HL-60 (cell line): ENCODE data around the gene ARNT2.

Source experiments
- DNase-seq, 2 experiments: peaks; one replicate each; pipeline ENCODE4 v3.0.0-alpha.2; 2010 to 2020; ENCODE audit warnings: low read depth in 1 of 2, low spot score in 1 of 2
- H3K27ac ChIP-seq: fragments of 250-450 bp; sonication (Bioruptor Pico); replicated peaks from 2 replicates; pipeline ENCODE4 v1.5.1; 2020; ENCODE audit warnings: mild to moderate bottlenecking, moderate library complexity
- H3K27me3 ChIP-seq: fragments of 250-450 bp; sonication (Bioruptor Pico); 2 replicates; pipeline ENCODE4 v1.5.1; 2021; ENCODE audit warnings: mild to moderate bottlenecking, moderate library complexity; ENCODE audit not compliant: insufficient read depth, poor library complexity, severe bottlenecking
- H3K4me3 ChIP-seq: replicated peaks from 2 replicates; pipeline ENCODE4 v1.5.1; 2011; ENCODE audit warnings: mild to moderate bottlenecking, control low read depth, low read length; ENCODE audit not compliant: insufficient read depth
- CTCF ChIP-seq: IDR thresholded peaks from one replicate; pipeline ENCODE4 v1.5.1; 2011; ENCODE audit warnings: low read length, control low read depth, inconsistent platforms; ENCODE audit not compliant: insufficient read depth
- GABPA ChIP-seq: IDR thresholded peaks from 2 replicates; pipeline ENCODE4 v1.6.1; 2012; ENCODE audit warnings: low read depth
- POLR2AphosphoS5 ChIP-seq: IDR thresholded peaks from 2 replicates; pipeline ENCODE4 v1.6.1; 2012; ENCODE audit warnings: low read depth
- SPI1 ChIP-seq: IDR thresholded peaks from 2 replicates; pipeline ENCODE4 v1.6.1; 2012; ENCODE audit warnings: low read depth, mild to moderate bottlenecking, borderline replicate concordance
- TF ChIP-seq, protein P1 (sequence below): IDR thresholded peaks from 2 replicates; pipeline ENCODE4 v1.6.1; 2012; ENCODE audit warnings: low read depth; ENCODE audit not compliant: insufficient replicate concordance

ARNT2 gene

GRCh38 chr15:80629355-80629754, 225.2 kb downstream of the ARNT2 start:
- Histone ChIP-seq H3K27ac (no peak overlapping the region), H3K4me3 (no peak overlapping the region), H3K27me3 (no peaks in the 10 kb centered on the region)
- DNase-seq: no peak
- TF ChIP-seq, protein P1, sequence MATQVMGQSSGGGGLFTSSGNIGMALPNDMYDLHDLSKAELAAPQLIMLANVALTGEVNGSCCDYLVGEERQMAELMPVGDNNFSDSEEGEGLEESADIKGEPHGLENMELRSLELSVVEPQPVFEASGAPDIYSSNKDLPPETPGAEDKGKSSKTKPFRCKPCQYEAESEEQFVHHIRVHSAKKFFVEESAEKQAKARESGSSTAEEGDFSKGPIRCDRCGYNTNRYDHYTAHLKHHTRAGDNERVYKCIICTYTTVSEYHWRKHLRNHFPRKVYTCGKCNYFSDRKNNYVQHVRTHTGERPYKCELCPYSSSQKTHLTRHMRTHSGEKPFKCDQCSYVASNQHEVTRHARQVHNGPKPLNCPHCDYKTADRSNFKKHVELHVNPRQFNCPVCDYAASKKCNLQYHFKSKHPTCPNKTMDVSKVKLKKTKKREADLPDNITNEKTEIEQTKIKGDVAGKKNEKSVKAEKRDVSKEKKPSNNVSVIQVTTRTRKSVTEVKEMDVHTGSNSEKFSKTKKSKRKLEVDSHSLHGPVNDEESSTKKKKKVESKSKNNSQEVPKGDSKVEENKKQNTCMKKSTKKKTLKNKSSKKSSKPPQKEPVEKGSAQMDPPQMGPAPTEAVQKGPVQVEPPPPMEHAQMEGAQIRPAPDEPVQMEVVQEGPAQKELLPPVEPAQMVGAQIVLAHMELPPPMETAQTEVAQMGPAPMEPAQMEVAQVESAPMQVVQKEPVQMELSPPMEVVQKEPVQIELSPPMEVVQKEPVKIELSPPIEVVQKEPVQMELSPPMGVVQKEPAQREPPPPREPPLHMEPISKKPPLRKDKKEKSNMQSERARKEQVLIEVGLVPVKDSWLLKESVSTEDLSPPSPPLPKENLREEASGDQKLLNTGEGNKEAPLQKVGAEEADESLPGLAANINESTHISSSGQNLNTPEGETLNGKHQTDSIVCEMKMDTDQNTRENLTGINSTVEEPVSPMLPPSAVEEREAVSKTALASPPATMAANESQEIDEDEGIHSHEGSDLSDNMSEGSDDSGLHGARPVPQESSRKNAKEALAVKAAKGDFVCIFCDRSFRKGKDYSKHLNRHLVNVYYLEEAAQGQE: no peak

- Histone ChIP-seq H3K27me3 (no peaks in the 10 kb centered on the region), H3K27ac (no peak overlapping the region), H3K4me3 (no peak overlapping the region)
- TF ChIP-seq SPI1 (no peak), GABPA (no peak), POLR2AphosphoS5 (no peak), CTCF (no peak)
- TF ChIP-seq, protein P1: no peak
- no peak for DNase-seq
These were observed 226.8 kb downstream of the ARNT2 start for GRCh38 chr15:80630981-80631380.

DNA sequence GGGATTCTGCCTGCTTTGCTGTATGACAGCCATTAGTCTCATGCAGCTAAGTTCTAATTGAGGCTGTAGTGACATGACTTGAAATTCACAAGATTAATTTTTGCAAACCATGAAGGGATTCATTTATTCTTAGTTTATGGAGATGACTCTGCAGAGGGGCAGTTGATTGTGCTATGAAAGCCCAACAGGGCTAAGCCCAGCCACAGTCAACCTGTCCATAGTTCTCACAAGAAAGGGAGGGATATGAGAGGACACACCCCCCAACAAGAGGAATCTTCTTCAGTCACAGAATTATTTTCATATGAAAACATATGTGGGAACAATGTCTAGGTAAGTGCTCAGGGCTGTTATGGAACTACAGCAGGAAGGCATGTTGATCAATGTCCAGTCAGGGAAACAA, 229.0 kb downstream of the ARNT2 start:
- TF ChIP-seq GABPA (no peak), CTCF (no peak), POLR2AphosphoS5 (no peak), SPI1 (no peak)
- TF ChIP-seq, protein P1: no peak
- no peak for DNase-seq
- H3K4me3 ChIP-seq: no peak overlapping the region
- H3K27me3 ChIP-seq: no peaks in the 10 kb centered on the region
- H3K27ac ChIP-seq: no peak overlapping the region

DNA sequence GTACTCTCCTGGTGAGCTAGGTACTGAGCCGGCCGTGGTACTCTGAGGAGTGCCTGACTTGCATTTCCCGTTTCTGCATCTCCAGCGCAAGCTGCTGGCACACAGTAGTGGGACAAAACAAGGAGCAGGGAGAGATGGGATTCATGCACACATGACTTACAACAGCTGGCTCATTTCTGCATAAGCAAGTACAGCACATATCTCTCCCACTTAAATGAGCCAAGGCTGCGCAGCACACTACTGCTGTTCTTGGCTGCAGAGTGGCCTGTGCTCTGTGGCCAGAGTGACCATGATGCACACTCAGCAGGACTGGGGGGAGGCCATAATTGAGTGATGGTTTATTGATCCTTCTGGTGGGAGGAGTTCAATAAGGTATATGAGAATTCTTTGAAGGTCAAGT, 231.8 kb downstream of the ARNT2 start:
- no peak for DNase-seq
- H3K27ac ChIP-seq: no peak overlapping the region
- TF ChIP-seq POLR2AphosphoS5 (no peak), CTCF (no peak), SPI1 (no peak), GABPA (no peak)
- TF ChIP-seq, protein P1: no peak
- no peaks in the 10 kb centered on the region for H3K27me3 ChIP-seq
- H3K4me3 ChIP-seq: no peak overlapping the region
